ENCODE measurements around the gene MLIP. TPM values are rescaled to one million over a fixed set of nuclear protein-coding genes. Genes with fewer than 3 reads are reported as not detected.

The MLIP gene
- polyA plus RNA-seq, 1 experiment = not detected

DNA sequence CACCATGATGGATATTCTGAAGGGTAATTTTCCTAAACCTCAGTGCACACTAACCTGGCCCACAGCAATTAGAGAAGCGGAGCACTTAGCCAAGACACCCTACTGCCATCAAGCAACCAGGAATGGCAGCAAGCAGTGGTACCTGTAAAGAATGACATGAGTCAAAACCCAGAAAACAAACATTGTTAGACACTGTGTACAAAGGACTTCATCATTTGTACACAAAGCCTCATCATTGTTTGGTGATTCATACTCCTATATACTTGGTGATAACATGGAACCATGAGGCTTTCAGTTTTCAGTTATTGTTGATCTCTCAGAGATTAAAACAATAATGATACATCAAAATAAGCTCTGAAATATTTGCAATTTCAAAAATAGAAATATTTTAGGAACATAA lies 74.6 kb downstream of the MLIP start:
- POLR2A ChIA-PET = no interaction called here
- CTCF ChIA-PET = no interaction called here

GRCh38 chr6:54188846-54189245 lies 77.6 kb downstream of the MLIP start:
- no peak overlapping the region for H3K4me3 ChIP-seq (ENCODE audit: low read depth, low read length)
- POLR2A ChIA-PET = no interaction called here
- TF ChIP-seq, protein P1, sequence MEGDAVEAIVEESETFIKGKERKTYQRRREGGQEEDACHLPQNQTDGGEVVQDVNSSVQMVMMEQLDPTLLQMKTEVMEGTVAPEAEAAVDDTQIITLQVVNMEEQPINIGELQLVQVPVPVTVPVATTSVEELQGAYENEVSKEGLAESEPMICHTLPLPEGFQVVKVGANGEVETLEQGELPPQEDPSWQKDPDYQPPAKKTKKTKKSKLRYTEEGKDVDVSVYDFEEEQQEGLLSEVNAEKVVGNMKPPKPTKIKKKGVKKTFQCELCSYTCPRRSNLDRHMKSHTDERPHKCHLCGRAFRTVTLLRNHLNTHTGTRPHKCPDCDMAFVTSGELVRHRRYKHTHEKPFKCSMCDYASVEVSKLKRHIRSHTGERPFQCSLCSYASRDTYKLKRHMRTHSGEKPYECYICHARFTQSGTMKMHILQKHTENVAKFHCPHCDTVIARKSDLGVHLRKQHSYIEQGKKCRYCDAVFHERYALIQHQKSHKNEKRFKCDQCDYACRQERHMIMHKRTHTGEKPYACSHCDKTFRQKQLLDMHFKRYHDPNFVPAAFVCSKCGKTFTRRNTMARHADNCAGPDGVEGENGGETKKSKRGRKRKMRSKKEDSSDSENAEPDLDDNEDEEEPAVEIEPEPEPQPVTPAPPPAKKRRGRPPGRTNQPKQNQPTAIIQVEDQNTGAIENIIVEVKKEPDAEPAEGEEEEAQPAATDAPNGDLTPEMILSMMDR (IDR thresholded peaks at IDR 0.05; ENCODE audit: insufficient read depth, low read depth, low read length) = no peak
- CTCF ChIA-PET = no interaction called here
- no peaks in the 10 kb centered on the region for H3K36me3 ChIP-seq (ENCODE audit: control insufficient read depth, insufficient read depth, low read length)
- DNase-seq (ENCODE audit: low read depth) = no peak
- no peaks in the 10 kb centered on the region for H3K27me3 ChIP-seq (ENCODE audit: control insufficient read depth, insufficient read depth, low read length)

More for the DNA sequence above, 74.6 kb downstream of the MLIP start:
- Histone ChIP-seq H3K4me3 (ENCODE audit: low read depth, low read length) (no peak overlapping the region), H3K36me3 (ENCODE audit: control insufficient read depth, insufficient read depth, low read length) (no peaks in the 10 kb centered on the region), H3K27me3 (ENCODE audit: control insufficient read depth, insufficient read depth, low read length) (no peaks in the 10 kb centered on the region)
- DNase-seq (ENCODE audit: low read depth) = no peak
- TF ChIP-seq, protein P1 (IDR thresholded peaks at IDR 0.05; ENCODE audit: insufficient read depth, low read depth, low read length) = no peak

DNA sequence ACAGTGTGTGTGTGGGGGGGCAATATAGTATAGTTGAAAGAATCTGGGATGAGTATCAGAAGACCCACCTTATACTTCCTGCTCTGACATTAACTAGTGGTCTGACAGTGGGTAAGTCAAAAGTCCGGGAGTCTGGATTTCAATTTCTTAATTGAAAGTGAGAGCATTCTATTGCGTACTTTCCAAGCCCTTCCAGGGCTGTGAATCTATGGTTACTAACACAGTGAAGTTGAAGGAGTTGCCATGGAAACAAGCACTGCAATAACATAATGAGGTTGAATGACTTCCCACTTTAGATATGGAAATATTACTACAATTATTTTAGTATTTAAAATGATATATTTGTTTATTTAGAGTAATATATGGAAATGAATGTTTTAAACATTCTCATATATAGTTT lies 80.2 kb downstream of the MLIP start:
- ChIA-PET POLR2A (no interaction called here), CTCF (interaction anchor here (0.7 kb wide), 1 partner anchor 1531 kb away, joined by 3 read pairs; no protein-coding TSS in a partner anchor)
- Histone ChIP-seq H3K4me3 (ENCODE audit: low read depth, low read length) (no peak overlapping the region), H3K36me3 (ENCODE audit: control insufficient read depth, insufficient read depth, low read length) (no peaks in the 10 kb centered on the region), H3K27me3 (ENCODE audit: control insufficient read depth, insufficient read depth, low read length) (no peaks in the 10 kb centered on the region)
- TF ChIP-seq, protein P1 (IDR thresholded peaks at IDR 0.05; ENCODE audit: insufficient read depth, low read depth, low read length) = no peak
- DNase-seq (ENCODE audit: low read depth) = no peak

- DNase-seq (ENCODE audit: low read depth) = no peak
- ChIA-PET CTCF (no interaction called here), POLR2A (no interaction called here)
- TF ChIP-seq, protein P1 (IDR thresholded peaks at IDR 0.05; ENCODE audit: insufficient read depth, low read depth, low read length) = no peak
- Histone ChIP-seq H3K27me3 (ENCODE audit: control insufficient read depth, insufficient read depth, low read length) (no peaks in the 10 kb centered on the region; the same call in 1 of the 2 replicates), H3K4me3 (ENCODE audit: low read depth, low read length) (no peak overlapping the region), H3K36me3 (ENCODE audit: control insufficient read depth, insufficient read depth, low read length) (no peaks in the 10 kb centered on the region)
Observed at GRCh38 chr6:54192993-54193392, 81.8 kb downstream of the MLIP start.

DNA sequence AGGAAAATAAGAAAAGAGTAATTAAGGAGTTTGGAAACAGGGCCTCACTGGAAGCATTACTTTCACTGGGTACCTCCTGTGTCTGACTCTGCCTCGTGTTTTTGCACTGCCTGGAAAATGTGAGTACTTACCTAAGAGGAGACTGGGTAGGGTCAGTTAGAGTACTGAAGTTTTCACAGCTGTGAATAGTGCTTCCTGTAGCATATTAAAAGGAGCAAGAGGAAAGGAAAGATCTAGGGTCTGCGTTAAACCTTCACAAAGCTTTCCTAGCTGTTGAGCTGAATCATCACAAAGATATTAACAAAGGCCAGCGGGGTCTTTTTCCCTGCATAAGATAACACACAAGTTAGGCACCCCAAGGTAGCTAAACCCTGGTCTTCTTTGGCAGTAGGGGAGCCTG lies 82.3 kb downstream of the MLIP start:
- POLR2A ChIA-PET = no interaction called here
- TF ChIP-seq, protein P1 (IDR thresholded peaks at IDR 0.05; ENCODE audit: insufficient read depth, low read depth, low read length) = no peak
- H3K4me3 ChIP-seq (ENCODE audit: low read depth, low read length) = no peak overlapping the region
- DNase-seq (ENCODE audit: low read depth) = no peak
- CTCF ChIA-PET = no interaction called here
- no peaks in the 10 kb centered on the region; the same call in 1 of the 2 replicates for H3K27me3 ChIP-seq (ENCODE audit: control insufficient read depth, insufficient read depth, low read length)
- no peaks in the 10 kb centered on the region for H3K36me3 ChIP-seq (ENCODE audit: control insufficient read depth, insufficient read depth, low read length)

Measured in BJ (cell line).